WERI-Rb-1 (cell line): ENCODE results near the gene NLRC4.
"Not testable (repeated sequence)": the region's sequence is repeated elsewhere in the genome, so short reads cannot be mapped to it uniquely, and the experiment has no call there.

Experiments used
- DNase-seq: peaks from one replicate; pipeline ENCODE4 v3.0.0-alpha.2; 2020
- H3K27ac ChIP-seq: fragments of 250-450 bp; sonication (Bioruptor Pico); 2 replicates; pipeline ENCODE4 v1.5.1; 2020; ENCODE audit warnings: mild to moderate bottlenecking, moderate library complexity
- H3K27me3 ChIP-seq: fragments of 250-450 bp; sonication (Bioruptor Pico); 2 replicates; pipeline ENCODE4 v1.5.1; 2021; ENCODE audit warnings: mild to moderate bottlenecking, low read depth, moderate library complexity; ENCODE audit not compliant: insufficient read depth, severe bottlenecking
- H3K36me3 ChIP-seq: fragments of 250-450 bp; sonication (Bioruptor Pico); 2 replicates; pipeline ENCODE4 v1.5.1; 2020; ENCODE audit warnings: mild to moderate bottlenecking, moderate library complexity
- H3K4me3 ChIP-seq: 2 replicates; pipeline ENCODE4 v1.5.1; 2011; ENCODE audit warnings: low read depth, mild to moderate bottlenecking, control low read depth, low read length
- H3K9me3 ChIP-seq: fragments of 250-450 bp; sonication (Bioruptor Pico); 2 replicates; pipeline ENCODE4 v1.5.1; 2021; ENCODE audit warnings: mild to moderate bottlenecking, moderate library complexity; ENCODE audit not compliant: severe bottlenecking
- TF ChIP-seq, protein P1 (sequence below): IDR thresholded peaks from 2 replicates; pipeline ENCODE4 v1.5.1; 2011; ENCODE audit warnings: low read depth, mild to moderate bottlenecking, control low read depth, inconsistent platforms, low read length

Gene NLRC4

DNA sequence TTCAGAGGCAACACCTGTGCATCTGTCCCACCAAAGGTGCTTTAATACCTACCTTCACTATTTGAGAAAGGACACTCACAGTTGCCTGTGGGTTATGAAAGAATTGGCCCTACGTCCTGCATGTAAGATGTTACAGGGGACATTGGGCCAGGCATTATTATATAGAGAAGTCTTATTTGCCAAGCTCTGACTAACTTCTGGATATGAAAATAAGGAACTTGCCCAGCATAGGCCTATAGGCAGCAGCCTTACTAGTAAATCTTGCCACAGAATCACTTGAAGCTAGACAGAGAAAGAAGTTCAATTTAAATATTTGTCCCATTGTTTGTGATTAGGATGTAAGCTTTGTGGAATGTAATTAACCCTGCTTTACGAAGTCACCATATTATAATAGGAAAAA lies 41.7 kb downstream of the NLRC4 start:
- H3K36me3 ChIP-seq, result peaks cover 25% of the 10 kb centered on the region
- no peaks in the 10 kb centered on the region for H3K27me3 ChIP-seq
- no peaks in the 10 kb centered on the region for H3K9me3 ChIP-seq
- DNase-seq, result no peak
- H3K4me3 ChIP-seq, result no peak overlapping the region
- H3K27ac ChIP-seq, result no peak overlapping the region
- TF ChIP-seq, protein P1, sequence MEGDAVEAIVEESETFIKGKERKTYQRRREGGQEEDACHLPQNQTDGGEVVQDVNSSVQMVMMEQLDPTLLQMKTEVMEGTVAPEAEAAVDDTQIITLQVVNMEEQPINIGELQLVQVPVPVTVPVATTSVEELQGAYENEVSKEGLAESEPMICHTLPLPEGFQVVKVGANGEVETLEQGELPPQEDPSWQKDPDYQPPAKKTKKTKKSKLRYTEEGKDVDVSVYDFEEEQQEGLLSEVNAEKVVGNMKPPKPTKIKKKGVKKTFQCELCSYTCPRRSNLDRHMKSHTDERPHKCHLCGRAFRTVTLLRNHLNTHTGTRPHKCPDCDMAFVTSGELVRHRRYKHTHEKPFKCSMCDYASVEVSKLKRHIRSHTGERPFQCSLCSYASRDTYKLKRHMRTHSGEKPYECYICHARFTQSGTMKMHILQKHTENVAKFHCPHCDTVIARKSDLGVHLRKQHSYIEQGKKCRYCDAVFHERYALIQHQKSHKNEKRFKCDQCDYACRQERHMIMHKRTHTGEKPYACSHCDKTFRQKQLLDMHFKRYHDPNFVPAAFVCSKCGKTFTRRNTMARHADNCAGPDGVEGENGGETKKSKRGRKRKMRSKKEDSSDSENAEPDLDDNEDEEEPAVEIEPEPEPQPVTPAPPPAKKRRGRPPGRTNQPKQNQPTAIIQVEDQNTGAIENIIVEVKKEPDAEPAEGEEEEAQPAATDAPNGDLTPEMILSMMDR, result no peak

DNA sequence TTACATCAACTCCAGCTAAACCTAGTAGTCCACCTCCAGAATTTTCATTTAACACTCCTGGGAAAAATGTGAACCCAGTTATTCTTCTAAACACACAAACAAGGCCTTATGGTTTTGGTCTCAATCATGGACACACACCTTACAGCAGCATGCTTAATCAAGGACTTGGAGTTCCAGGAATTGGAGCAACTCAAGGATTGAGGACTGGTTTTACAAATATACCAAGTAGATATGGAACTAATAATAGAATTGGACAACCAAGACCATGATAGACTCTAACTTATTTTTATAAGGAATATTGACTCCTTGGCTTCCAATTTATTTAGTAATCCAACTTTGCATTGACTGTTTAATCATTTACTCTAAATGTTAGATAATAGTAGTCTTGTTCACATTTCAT lies 44.2 kb downstream of the NLRC4 start:
- Histone ChIP-seq H3K9me3 (no peaks in the 10 kb centered on the region), H3K27ac (no peak overlapping the region), H3K27me3 (no peaks in the 10 kb centered on the region), H3K36me3 (peaks cover 27% of the 10 kb centered on the region), H3K4me3 (no peak overlapping the region)
- DNase-seq, result no peak
- TF ChIP-seq, protein P1, result no peak

DNA sequence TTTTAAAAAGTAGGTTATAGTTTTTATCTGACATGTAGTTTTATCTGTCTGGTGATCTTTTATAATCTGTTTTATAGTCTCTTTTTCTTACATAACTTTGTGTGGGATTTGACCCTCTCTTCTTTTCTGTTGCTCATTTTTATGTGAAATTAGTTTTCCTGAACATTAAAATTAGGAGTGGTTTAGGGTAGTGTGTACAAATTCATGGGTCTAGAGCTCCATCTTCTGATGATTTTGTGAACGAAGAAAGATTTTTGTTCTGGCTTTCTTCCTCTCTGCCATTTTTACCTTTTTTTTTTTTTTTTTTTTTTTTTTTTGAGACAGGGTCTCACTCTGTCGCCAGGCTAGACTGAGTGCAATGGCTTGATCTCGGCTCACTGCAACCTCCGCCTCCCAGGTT lies 52.4 kb downstream of the NLRC4 start:
- Histone ChIP-seq H3K27ac (no peak overlapping the region), H3K36me3 (peaks cover 14% of the 10 kb centered on the region), H3K4me3 (no peak overlapping the region), H3K27me3 (no peaks in the 10 kb centered on the region), H3K9me3 (no peaks in the 10 kb centered on the region)
- DNase-seq, result no peak
- TF ChIP-seq, protein P1, result no peak

DNA sequence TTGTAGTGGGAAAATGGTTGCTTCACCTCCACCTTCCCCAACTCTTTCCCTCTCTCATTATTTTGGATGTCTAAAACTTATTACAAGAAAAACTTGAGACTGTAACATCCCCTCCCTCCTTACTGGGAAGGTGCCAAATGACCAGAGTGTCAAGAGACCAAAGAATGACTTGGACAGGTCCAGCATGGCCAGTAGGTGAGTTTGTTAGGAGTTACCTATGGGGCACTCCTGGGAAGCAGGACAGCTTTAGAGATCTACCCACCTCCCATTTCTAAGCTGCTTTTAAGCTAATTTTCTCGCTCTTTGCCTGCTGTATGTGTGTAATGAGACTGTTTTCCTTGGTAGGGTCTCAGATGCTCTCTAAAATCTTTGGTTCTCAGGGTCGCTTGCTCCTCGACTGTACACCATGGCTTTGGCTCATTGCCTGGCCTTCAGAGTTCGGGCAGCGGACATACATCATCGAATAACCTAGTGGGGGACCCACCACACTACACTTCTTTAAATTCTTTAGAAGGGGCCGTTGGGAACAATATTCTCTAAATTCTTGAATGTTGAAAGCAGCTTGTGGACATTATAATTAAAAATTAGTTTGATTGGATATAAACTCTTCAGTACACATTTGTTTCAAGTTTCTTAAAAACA lies 53.8 kb downstream of the NLRC4 start:
- TF ChIP-seq, protein P1, result no peak
- no peak for DNase-seq
- peaks cover 14% of the 10 kb centered on the region for H3K36me3 ChIP-seq
- no peak overlapping the region for H3K4me3 ChIP-seq
- H3K9me3 ChIP-seq, result no peaks in the 10 kb centered on the region
- no peak overlapping the region for H3K27ac ChIP-seq
- H3K27me3 ChIP-seq, result no peaks in the 10 kb centered on the region

DNA sequence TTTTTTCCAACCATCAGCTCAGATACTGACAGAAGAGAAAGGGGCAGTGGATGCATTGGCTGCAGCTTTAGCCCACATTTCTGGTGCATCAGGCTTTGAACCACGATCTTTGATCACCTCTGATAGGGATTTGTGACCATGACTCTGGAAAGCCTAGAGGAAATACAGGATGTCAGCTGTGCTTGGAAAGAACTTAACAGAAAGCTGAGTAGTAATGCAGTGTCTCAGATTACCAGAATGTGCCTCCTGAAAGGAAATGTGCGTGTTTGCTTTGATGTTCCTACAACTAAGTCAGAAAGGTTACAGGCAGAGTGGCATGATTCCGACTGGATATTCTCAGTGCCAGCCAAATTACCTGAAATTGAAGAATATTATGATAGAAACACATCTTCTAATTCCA lies 61.3 kb downstream of the NLRC4 start:
- not testable (repeated sequence) for H3K27ac ChIP-seq, H3K9me3 ChIP-seq, DNase-seq, H3K4me3 ChIP-seq, H3K27me3 ChIP-seq
- H3K36me3 ChIP-seq, result peaks cover 22% of the 10 kb centered on the region

DNA sequence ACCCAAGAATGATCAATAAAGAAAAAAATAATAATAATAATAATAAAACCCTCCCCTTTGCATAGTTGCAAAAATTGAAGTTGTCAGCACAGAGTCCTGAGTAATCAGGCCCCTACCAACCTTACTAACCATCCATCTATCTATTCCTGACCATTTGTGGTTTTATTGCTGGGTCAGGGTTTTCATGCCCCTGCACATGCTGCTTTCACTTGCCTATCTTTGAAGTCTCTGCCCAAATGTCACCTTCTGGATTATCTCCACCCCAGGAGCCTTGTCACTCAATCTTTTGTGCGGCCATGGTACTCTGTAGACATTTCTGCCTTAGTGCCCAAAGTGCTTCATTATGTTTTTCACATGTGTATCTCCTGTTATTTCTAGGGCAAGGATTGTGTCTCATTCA lies 63.9 kb downstream of the NLRC4 start:
- TF ChIP-seq, protein P1, result no peak
- H3K9me3 ChIP-seq, result no peaks in the 10 kb centered on the region
- H3K4me3 ChIP-seq, result no peak overlapping the region
- no peak overlapping the region for H3K27ac ChIP-seq
- H3K36me3 ChIP-seq, result peaks cover 30% of the 10 kb centered on the region
- no peaks in the 10 kb centered on the region for H3K27me3 ChIP-seq
- DNase-seq, result no peak
